ENCODE measurements around the gene ITGB8.
"Not testable (repeated sequence)": the region's sequence is repeated elsewhere in the genome, so short reads cannot be mapped to it uniquely, and the experiment has no call there.

Gene ITGB8

DNA sequence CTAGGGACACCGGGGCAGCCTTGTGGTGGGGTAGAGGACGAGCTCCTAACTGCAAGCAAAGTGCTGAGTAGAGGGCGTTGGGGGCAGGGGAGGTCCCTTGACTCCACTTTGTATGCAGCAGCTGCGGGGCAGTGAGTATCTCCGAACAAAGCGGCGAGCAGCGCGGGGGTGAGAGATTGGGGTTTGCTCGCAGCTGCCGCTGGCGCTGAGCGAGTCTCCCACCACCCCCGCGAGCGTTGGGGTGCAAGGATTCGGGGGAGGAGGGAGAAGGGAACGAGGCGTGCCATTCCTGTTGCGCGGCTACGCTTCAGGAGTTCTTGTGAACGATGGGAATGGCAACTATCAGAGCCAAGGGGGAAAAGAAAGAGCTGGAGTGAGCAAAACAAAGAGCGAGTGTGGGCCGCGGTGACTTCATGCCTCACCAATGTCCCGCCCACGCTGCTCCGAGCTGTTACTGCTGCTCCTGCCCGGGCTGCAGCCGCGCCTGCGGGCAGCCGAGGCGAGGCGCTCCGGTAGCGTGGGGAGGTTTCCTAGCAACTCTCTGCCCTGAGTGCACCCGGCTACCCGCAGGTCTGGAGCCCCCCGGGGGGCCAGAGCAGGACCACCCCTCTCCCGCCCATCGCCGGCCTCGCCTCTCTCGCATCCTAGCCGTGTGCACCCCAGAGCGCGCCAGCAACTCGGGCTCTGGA is at the start of gene ITGB8:
ITGB8 (plus strand) TSS at position 662 of the 689 bp plus-strand sequence. CDS start 907 bp downstream, outside the sequence.
- DNase-seq (ENCODE audit: low read depth) = no peak

- no peak for DNase-seq (ENCODE audit: low read depth)
These were observed 47.7 kb upstream of the ITGB8 start for GRCh38 chr7:20282959-20283358.

- DNase-seq (ENCODE audit: low read depth) = no peak
These were observed 47.3 kb upstream of the ITGB8 start for GRCh38 chr7:20283385-20283784.

- DNase-seq (ENCODE audit: low read depth) = no peak
These were observed 46.5 kb upstream of the ITGB8 start for GRCh38 chr7:20284003-20284770.

DNA sequence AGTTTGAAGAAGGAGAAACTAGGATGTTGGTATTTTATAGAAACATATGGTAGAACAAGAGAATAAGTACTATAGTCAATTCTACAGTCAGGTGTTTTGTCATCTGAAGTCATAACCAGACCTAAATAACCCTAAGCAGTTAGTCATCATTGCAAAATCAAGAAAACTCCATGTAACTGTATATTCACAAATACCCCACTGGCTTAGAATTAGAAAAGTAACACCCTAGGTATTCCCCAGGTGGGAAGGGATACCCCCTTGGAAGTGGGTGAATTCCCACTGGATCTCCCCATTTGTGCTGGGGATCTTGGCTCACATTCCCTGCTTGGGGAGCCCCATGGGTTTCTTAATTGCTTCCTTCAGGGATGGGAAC is 45.9 kb upstream of the ITGB8 start:
- DNase-seq (ENCODE audit: low read depth) = no peak

- no peak for DNase-seq (ENCODE audit: low read depth)
These were observed 43.4 kb upstream of the ITGB8 start for GRCh38 chr7:20287317-20287716.

GRCh38 chr7:20288036-20288435 is 42.7 kb upstream of the ITGB8 start:
- DNase-seq (ENCODE audit: low read depth) = no peak

GRCh38 chr7:20290505-20291111 is 40.1 kb upstream of the ITGB8 start:
- DNase-seq (ENCODE audit: low read depth) = no peak

- DNase-seq (ENCODE audit: low read depth) = no peak
These were observed 37.4 kb upstream of the ITGB8 start for GRCh38 chr7:20293336-20293735.

DNA sequence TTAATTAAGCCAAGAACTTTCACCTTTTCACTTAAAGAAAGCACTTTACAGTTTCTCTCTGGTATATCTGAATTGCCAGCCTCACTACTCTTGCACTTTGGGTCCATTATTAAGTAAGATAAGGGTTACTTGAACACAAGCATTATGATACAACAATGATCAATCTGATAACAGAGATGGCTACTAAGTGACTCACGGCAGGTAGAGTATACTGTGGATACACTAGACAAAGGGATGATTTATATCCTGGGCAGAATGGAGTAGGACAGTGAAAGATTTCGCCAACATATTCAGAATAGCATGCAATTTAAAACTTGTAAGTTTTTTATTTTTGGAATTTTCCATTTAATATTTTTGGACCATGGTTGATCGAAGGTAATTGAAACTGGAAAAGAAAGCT is 34.3 kb upstream of the ITGB8 start:
- no peak for DNase-seq (ENCODE audit: low read depth)

DNA sequence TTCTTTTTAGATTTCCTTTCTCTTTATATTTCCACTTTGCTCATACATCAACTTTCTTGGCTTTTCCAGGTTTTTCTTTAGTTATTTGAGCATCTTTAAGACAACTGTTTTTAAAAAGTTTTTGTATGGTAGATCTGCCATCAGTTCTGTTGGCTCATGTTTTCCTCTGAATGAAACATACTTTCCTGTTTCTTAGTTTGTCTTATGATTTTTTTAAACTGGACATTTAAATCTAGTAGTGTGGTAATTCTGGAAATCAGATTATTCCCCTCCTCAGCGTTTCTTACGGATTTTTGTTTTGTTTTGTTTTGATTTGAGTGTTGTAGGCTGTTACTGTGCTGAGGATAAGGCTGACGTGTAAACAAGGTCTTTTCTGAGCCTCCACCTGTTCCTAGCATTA is 33.8 kb upstream of the ITGB8 start:
- DNase-seq (ENCODE audit: low read depth) = no peak

GRCh38 chr7:20298486-20298901 is 32.2 kb upstream of the ITGB8 start:
- DNase-seq (ENCODE audit: low read depth) = no peak

GRCh38 chr7:20299145-20299544 is 31.6 kb upstream of the ITGB8 start:
- no peak for DNase-seq (ENCODE audit: low read depth)

DNA sequence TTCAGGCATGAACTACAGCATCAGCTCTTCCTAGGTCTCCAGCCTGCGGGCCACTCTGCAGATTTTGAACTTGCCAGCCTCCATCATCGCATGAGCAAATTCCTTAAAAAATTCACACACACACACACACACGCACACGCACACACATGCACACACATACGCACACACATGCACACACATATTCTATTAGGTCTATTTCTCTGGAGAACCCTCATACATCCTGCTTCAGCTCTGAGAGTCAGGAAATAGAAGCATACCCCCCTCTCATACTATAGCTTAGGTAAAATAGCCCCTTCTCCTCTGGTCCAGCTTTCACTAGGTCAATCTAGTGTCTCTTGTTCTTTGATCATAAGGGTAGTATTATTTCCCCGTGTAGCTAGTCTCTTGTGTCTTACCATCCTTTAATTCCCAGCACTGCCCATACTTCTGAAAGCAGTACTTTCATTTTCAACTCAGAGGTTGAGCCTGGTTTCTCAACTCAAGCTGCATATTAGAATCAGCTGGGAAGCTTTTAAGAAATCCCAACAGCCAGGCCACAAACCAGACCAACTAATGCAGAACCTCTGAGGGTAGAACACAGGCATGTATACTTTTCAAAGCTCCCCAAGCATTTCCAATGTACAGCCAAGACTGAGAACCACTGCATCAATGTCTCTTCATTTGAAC is 30.9 kb upstream of the ITGB8 start:
- DNase-seq (ENCODE audit: low read depth) = no peak

DNA sequence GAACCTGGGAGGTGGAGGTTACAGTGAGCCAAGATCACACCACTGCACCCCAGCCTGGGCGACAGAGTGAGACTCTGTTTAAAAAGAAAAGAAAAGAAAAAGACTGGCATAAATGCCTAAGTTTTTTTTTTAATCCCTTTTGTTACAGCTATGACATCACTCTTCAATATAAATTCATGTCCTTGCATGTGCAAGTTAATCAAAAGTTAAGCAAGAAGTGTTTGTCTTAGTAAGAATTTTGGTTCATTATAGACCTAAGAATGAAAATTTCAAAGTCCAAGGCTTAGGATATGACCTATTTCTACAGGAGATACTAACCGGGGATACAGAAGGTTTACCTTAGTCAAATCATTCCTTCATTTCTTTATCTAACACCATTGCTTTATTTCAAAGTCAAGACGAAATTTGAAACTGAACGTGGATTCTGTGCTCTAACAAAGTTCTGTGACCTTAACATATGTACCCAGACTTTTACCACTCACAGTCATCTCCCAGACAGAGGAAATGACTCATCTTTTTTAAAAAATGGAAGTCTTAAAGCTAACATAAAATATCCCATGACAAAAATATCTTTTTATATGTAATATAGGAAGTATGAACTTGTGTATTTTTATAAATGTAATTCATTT is 29.3 kb upstream of the ITGB8 start:
- no peak for DNase-seq (ENCODE audit: low read depth)

DNA sequence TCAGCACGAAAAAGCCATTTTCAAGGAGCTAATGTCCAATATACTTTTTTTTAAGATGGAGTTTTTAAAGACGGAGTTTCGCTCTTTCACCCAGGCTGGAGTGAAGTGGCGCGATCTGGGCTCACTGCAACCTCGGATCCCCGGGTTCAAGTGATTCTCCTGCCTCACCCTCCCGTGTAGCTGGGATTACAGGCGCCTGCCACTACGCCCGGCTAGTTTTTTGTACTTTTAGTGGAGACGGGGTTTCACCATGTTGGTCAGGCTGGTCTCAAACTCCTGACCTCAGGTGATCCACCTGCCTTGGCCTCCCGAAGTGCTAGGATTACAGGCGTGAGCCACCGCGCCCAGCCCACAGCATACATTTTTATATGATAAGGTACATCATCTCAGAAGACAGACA is 28.4 kb upstream of the ITGB8 start:
- DNase-seq (ENCODE audit: low read depth) = not testable (repeated sequence)

DNA sequence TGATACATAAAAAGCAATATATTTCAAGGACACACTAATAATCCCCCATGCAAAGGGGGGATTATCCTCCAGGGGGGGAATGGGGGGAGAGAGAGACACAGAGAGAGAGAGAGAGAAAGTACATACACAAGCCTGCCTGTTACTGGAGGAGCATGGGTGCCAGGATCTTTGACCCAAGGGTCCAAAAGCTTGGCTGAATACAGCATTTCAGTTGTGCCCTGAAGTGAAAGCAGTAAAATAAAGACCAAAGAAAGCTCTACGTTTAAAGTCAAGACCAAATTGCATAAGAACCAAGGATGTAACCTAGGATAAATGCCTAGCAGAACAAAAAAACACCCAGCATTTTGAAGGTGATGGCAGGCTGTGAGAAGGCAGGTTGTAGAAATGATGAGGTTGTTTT is 27.8 kb upstream of the ITGB8 start:
- DNase-seq (ENCODE audit: low read depth) = no peak

GRCh38 chr7:20304366-20304765 is 26.3 kb upstream of the ITGB8 start:
- DNase-seq (ENCODE audit: low read depth) = no peak

GRCh38 chr7:20305726-20306125 is 25.0 kb upstream of the ITGB8 start:
- DNase-seq (ENCODE audit: low read depth) = no peak

- no peak for DNase-seq (ENCODE audit: low read depth)
These were observed 24.3 kb upstream of the ITGB8 start for GRCh38 chr7:20306180-20306946.

GRCh38 chr7:20307119-20307518 is 23.6 kb upstream of the ITGB8 start:
- no peak for DNase-seq (ENCODE audit: low read depth)
